Frontal cortex (tissue), 4 donors: ENCODE results near the gene ADD2. TPM values are rescaled to one million over a fixed set of nuclear protein-coding genes. Genes with fewer than 3 reads are reported as not detected.
"Not testable (repeated sequence)": the region's sequence is repeated elsewhere in the genome, so short reads cannot be mapped to it uniquely, and the experiment has no call there.

Experiments
- DNase-seq, 2 donors: peaks; one replicate each; pipeline ENCODE4 v3.0.0; 2012; ENCODE audit warnings: low spot score in 2 of 2
- FAIRE-seq: peaks from 2 replicates; lab custom pipeline; 2012; peaks lifted over from hg19 to GRCh38; lab: Jason Lieb, UNC
- total RNA-seq: library from RNA; depleted of rRNA; stranded (reverse); fragments of >200 nt; gene quantifications from one replicate; pipeline ENCODE4 v1.2.3, GENCODE V29; 2014
- donor health status: control.
- donor health status: control.
- donor health status: control.

The ADD2 gene
- total RNA-seq, 1 donor from 2014 or later, result 291 TPM

DNA sequence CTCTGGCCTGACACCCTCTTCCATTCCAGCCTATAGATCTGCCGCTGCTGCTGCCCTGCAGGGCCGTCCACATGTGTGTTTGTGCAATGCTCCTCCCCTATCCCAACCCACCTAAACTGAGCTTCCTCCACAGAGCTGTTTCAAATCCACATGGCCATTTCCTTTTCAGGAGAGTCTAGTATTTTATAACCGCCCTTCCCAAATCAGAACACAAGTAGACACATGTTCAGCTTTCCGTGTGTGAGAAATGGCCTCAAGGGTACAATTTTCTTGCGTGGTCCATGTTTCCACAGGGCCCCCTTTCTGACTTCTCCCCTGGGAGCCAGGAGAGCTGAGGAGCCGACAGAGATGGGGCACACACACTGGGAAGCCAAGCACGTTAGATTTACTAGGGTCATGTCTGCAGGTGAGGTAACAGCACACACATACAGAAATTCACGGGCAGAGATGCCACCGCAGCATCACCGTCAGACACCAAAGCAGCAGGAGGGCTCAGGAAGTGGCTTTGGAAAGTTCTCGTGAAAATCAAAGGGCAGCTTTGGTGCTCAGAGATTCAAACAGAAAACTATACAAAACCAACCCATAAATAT lies 111.5 kb downstream of the ADD2 start:
- FAIRE-seq, result no peak

DNA sequence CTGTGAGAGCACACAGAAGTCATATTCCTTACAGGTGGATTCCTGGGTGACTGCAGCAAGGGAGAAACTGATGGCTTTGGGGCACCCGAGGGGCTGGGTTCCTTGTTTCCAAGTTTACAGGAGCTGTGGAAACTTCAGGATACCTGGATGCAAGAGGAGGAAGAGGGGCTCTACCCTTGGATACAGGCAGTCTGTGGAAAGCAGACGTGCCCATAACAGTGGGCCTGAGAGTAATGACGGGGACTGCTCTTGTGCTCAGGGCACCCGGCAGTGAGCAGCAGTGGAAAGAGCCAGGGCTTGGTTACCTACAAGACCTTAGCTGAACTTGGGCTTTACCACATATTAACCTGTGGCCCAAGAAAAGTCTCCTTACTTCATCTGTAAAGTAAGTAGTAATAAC lies 112.2 kb downstream of the ADD2 start:
- DNase-seq (no peak), FAIRE-seq (no peak)

More for the DNA sequence above, 111.5 kb downstream of the ADD2 start:
- no peak for DNase-seq

DNA sequence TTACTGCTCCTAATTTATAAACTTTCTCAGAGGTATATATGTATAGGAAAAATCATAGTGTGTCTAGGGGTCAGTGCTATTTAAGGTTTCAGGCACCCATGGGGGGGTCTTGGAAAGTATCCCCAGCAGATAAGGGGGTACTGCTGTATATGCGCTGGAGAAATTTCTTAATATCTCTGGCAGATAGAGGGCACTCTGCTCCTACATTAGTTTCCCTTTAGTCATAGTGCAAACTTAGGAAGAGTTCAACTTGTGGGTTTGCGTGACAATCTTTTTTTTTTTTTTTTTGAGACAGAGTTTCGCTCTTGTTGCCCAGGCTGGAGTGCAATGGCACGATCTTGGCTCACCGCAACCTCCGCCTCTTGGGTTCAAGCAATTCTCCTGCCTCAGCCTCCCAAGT lies 112.8 kb downstream of the ADD2 start:
- DNase-seq, FAIRE-seq: not testable (repeated sequence)

DNA sequence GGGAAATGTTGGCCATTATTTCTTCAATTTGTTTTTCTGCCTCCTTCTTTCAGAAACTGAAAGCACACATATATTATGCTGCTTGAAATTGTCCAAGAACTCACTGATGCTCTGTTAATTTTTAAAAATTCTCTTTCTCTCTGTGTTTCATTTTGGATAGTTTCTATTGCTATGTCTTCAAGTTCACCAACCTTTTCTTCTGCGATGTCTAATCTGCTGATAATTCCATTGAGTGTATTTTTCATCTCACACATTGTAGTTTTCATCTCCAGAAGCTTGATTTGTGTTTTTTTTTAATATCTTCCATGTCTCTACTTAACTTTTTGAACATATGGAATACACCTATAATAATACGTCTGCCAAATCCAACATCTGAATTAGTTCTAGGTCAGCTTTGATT lies 116.3 kb downstream of the ADD2 start:
- FAIRE-seq (no peak), DNase-seq (no peak)

DNA sequence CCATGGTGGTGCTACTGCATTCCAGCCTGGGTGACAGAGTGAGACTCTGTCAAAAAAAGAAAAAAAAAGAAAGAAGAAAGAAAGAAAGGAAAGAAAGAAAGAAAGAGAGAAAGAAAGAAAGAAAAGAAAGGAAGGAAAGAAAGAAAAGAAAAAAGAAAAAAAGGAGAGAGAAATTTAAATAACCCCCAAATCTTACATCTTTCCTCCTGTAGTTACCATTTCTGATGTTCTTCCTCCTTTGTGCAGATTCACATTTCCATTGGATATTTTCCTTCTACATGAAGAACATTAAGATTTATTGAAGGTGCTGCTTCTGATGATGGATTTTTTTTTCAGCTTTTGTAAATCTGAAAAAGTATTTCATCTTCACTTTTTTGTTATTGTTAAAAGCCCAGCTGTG lies 117.0 kb downstream of the ADD2 start:
- DNase-seq (no peak), FAIRE-seq (no peak)

DNA sequence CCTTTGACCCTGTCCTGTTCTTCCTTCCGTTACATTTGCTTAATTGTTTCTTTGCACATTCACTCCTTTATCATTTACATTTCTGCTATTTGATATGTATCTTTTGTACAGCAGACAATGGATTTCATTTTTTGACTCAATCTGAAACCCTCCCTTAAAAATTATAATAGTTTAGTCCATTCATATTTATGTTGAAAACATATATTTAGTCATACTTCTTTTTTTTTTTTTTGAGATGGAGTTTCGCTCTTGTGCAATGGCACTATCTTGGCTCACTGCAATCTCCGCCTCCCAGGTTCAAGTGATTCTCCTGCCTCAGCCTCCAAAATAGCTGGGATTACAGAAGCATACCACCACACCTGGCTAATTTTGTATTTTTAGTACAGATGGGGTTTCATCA lies 119.0 kb downstream of the ADD2 start:
- DNase-seq (no peak), FAIRE-seq (no peak)

DNA sequence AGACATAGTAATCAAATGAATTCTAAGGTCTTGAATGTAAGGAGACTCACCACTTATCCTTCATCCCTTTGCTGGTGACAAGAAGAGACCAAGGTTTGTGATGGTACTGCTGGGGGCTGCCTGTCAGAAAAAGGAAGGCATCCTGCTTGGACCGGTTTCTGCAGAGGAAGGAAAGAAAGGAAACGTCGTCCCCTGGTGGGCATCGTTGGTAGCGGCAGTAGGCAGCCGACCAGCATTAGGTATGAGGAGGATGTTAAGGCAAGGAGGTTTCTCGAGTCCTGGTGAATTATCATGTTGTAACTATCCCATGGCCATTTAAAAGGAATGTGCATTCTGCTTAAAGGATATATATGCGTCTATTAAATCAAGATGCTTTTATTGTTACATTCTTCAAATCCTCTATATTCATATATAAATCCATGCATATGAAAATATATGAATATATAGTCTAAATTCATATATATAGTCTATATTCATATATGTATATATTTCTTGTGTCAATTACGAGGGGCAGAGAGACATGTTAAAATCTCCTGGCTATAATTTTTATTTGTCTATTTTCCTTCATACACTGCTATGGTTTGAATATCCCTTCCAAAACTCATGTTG lies 120.0 kb downstream of the ADD2 start:
- FAIRE-seq, result no peak
- DNase-seq, result peak; percentile 14 to 39

DNA sequence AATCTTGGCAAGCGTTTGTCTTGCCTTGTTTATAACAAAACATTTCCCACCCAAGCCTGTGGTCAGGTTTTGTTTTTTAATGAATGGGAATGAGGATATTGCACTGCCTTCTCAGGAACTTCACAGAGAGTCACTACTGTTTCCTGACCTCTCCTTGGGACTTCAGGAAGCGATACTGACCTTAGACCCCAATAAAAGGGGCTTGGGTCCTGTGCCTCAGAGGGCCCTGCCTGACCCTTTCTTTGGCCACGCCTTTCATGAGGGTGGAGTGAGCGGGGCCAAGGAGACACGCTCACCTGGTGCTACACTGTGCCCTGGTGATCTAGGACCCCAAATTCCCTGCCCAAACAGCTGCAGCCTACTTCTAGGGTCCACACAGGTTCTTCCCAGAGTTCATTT lies 121.6 kb downstream of the ADD2 start:
- DNase-seq, result no peak
- no peak for FAIRE-seq

DNA sequence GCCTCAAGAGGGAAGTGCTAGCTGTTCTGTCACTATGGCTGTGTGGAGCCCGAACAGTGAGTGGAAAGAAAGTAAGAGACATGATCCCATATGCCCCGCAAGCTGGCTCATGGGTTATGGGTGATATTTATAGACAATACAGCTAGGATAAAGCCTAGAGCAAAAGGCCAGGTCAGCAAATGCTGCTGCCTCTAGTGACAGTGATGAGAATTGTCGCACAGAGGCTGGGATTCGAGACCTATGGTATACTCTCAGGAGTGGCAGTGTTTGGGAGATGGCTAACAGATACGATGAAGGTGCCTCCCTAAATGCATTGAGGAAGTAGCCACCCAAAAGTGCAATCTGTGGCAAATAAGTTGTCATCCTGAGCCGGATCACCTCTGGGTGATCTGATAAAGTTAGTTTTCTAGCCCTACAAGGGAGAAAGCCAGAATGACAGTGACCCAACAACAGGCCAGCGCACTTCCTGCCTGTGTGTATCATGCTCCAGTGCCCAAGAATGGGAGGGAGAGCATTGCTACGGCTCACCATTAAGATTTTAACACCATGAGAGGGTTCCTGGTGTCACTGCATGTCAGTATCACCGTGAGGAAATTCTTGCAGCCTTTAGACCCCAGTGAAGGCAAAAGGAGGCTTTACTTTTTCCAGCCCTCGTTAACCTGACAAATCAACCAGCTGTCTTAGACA lies 122.1 kb downstream of the ADD2 start:
- DNase-seq (no peak), FAIRE-seq (no peak)

DNA sequence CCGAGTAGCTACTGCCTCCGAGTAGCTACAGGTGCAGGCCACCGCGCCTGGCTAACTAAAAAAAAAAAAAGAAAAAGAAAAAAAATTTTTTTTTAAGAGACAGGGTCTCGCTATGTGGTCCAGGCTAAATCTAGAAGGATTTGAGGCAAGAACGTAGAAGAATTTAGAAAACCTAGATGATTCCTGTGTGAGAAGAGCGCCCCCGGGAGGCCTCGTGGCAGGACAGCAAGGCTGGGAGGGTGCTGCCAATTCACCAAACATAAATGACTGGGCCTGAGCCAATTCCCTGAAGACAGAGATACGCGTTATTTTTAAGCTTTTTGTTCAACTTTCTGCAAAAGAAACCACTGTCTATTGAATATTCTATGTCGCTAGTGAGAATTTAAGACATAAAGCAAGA lies 124.3 kb downstream of the ADD2 start:
- FAIRE-seq, result no peak
- no peak for DNase-seq

DNA sequence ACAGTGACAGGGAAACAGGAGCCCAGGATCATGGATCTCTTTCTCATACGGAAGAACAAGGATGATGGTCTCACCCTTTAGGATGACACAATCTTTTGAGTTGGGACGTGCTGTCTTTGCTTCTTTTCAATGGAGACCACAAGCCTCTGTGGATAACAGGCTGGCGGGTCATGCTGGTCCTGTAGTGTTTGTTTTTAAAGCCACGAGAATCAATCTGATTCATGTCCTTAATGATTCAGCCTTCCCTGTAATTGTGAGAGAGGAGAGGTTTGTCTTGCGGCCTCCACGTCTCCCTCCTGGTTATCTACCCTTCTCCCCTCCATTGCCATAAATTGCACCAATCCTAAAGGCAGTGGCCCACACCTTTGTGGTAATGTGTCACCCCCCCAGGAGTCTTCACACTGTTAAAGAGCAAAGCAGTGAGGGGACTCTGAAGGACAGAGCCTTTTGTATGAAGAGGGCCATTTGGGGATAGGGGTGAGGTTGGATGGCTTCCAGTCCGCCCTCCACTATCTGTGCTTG lies 126.7 kb downstream of the ADD2 start:
- no peak for FAIRE-seq
- no peak for DNase-seq

DNA sequence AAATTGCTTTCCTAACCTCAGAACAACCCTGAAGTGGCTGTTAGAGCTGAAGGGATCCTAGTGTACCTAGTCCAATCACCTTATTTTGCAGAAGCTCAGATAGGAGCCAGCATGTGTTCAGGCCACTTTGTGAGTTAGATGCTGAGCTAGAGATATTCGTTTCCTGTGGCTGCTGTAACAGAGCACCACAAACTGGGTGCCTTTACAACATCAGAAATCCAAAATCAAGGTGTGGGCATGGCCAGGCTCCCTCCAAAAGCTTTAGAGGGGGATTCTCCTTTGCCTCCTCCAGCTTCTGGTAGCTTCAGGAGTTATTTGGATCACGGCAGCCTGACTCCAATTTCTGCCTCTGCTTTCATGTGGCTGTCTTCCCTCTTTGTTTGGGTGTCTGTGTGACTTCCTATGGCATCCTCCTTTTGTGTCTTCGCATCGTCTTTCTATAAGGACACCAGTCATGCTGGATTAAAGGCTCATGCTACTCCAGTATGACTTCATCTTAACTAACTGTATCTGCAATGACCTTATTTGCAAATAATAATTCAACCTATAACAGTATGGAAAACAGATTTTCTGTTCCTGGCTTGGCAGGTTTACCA lies 128.1 kb downstream of the ADD2 start:
- FAIRE-seq, result no peak
- no peak for DNase-seq

DNA sequence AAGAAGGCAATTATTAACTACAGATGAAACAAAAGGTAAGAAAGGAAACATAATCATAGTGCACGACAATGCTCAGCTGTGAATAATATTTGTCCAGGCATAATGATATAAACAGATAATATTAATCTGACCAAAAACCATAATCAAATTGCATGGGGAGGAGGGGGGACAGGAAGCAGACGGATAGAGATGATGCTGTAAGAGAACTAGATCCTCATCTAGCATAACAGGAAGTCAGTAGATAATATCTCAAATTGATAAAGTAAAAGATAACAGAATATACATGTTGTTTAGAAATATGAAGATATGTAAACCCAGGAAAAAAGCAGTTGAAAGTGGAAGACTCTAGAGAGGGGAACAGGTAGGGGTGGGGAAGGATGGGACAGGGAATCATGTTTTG lies 129.4 kb downstream of the ADD2 start:
- DNase-seq (no peak), FAIRE-seq (no peak)

DNA sequence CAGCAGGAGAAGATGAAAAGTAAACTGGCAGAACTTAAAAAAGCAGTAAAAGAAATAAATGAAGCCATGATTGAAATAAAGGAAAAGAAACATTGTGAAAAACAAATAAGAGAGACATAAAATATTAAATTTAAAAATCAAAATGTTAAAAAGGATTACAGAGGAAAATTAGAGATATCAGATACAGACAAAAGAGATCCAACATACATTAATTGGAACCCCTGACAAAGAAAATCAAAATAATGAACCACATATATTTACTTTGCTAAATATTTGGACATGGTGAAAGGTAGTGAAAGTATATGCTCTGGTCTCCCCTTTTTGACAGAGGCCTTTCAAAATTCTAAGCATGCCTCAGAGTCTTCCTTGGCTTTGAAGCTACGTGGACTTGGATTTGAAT lies 134.5 kb downstream of the ADD2 start:
- FAIRE-seq (no peak), DNase-seq (no peak)

DNA sequence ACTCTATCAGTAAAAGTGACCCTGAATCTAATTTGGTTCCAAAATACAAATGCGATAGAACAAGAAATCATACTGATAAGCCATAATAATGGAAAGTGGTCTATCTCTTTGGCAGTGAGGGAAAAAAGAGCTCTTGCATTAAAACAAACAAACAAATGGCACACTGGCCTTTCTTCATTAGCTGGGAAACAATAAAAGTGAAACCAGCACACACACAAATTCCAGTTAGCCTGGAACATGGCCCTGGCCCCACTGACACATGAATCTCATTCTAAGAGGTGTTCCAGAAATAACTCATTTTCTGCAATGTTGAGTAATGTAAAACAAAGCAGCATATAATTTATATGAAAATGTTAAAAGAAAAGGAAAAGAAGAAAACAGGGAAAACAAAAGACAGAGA lies 135.0 kb downstream of the ADD2 start:
- FAIRE-seq (no peak), DNase-seq (no peak)

DNA sequence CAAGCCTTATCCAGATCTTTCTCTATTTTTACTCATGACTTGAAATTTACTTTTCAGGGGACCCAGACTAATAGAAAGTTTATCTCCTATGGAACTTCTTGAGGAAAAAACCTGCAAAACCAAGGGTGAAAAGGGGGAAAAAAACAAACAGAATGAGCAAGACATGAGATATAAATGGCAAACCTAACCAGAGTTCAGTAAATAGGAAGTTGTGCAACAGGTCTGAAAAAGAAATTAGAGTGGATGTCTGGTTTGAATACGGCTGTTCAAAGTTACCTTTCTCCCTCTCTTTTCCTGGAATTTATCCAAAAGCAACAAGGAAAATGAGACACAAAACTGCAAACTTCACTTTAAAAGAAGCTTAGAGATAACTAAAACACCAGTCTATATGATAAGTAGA lies 135.6 kb downstream of the ADD2 start:
- FAIRE-seq, result no peak

DNA sequence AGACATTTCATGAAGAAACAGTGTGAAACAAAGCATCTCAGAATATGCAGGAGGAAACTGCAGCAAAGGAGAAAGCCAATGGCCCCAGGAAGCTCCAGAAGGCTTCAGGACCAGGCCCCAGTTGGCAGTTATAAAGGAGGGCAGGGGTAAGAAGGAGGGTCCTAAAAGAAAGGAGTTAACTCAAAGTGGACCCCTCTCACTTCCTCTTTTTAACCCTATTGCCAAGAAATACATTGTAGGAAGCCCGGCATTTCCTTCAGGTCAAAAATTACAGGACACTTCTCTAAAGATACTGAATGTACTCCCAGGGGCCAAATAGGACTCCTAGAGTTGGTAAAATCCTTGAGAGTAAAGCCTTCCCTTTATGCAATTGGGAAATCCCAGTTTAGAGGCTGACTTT lies 137.2 kb downstream of the ADD2 start:
- FAIRE-seq, result no peak
- no peak for DNase-seq

More for the DNA sequence above, 135.6 kb downstream of the ADD2 start:
- no peak for DNase-seq

DNA sequence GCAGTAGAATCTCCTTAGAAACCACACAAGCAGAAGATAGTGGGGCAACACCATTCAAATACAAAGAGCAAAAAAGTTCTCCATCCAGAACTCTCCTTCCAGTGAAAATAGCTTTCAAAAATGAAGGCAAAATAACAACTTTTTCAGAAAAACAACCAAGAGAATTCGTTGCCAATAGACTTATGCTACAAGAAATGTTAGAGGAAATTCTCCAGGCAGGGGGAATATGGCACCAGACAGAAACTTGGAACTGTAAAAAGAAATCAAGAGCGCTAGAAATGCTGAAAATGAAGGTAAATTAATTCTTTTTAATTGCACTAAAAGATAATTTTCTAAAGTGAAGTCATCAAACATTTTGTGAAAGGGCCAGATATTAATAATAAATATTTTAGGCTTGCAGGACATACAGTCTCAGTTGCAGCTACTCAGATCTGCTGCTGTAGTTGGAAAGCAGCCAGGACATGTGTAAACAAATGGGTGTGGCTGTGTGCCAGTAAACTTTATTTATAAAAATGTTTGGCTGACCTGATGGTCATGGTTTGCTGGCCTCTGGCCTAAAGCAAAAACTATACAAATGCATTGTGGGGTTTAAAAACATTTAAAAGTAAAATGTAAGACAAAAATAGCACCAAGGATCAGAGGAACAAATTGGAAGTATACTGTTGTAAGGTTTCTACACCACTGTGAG lies 140.6 kb downstream of the ADD2 start:
- FAIRE-seq (no peak), DNase-seq (no peak)

DNA sequence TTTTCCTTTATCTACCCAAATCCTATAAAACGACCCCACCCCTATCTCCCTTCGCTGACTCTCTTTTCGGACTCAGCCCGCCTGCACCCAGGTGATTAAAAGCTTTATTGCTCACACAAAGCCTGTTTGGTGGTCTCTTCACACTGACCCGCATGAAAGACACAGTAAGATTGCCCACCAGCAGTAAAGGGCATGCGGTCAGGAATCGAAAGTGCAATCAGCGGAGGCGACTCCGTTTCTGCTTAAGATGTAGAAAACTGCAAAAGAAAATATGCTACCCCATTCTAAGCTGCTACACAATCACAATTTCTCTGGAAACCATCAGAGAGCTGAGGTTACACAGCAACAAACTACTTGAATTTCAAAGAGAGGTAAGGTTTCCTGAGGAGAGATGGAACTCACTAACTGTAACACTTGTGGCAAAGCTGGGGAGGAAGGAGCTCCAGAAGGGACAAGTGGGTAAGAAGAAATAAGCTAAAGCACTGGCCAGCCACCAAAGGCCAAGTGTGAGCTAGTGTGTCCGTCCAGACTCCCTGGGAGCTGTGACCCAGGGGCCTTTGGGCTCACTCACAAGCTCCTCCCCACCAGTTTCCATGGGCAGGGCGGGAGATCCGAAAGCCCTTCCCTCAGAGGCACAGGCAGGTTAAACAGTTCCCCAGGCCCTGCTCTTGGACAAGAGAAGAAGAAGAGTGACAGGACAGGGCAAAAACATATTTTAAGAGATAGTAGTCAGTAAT lies 141.6 kb downstream of the ADD2 start:
- DNase-seq, result no peak
- FAIRE-seq, result no peak

DNA sequence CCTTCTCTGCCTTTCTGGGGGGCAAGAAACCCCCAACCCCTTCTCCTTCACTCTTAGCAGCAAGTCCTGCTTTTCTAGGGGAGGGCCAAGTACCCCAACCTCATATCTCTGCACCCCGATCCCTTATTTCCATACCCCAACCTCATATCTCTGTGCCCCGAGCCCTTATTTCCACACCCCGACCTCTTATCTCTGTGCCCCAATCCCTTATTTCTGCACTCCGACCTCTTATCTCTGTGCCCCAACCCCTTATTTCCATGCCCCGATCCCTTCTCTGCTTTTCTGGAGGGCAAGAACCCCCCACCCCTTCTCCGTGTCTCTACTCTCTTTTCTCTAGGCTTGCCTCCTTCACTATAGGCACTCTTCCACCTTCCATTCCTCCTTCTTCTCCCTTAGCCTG lies 146.5 kb downstream of the ADD2 start:
- FAIRE-seq, DNase-seq: not testable (repeated sequence)
